Neuronal stem cell (in vitro differentiated cells): ENCODE measurements around the gene MEIS2.

Experiments
- DNase-seq: peaks from one replicate; pipeline ENCODE4 v3.0.0-alpha.2; 2013; ENCODE audit warnings: low spot score
- H2AFZ ChIP-seq: one replicate; pipeline ENCODE4 v1.6.1; 2013; ENCODE audit warnings: mild to moderate bottlenecking, low read length, inconsistent platforms
- H2AK5ac ChIP-seq: 2 replicates; pipeline ENCODE4 v1.6.1; 2013; ENCODE audit warnings: low read depth, mild to moderate bottlenecking, inconsistent platforms, low read length, moderate library complexity, mixed read lengths
- H2BK120ac ChIP-seq: 2 replicates; pipeline ENCODE4 v1.6.1; 2013; ENCODE audit warnings: low read depth, mild to moderate bottlenecking, inconsistent platforms, low read length, moderate library complexity, mixed read lengths
- H2BK12ac ChIP-seq: one replicate; pipeline ENCODE4 v1.6.1; 2013; ENCODE audit warnings: low read length, inconsistent platforms
- H2BK15ac ChIP-seq: 2 replicates; pipeline ENCODE4 v1.6.1; 2013; ENCODE audit warnings: mild to moderate bottlenecking, low read length, inconsistent platforms, mixed read lengths
- H2BK5ac ChIP-seq: one replicate; pipeline ENCODE4 v1.6.1; 2013; ENCODE audit warnings: inconsistent platforms, mild to moderate bottlenecking, low read length, moderate library complexity
- H3K14ac ChIP-seq: one replicate; pipeline ENCODE4 v1.6.1; 2013; ENCODE audit warnings: low read length, inconsistent platforms
- H3K18ac ChIP-seq: 2 replicates; pipeline ENCODE4 v1.6.1; 2013; ENCODE audit warnings: low read length, inconsistent platforms
- H3K23ac ChIP-seq: 2 replicates; pipeline ENCODE4 v1.6.1; 2013; ENCODE audit warnings: low read depth, mild to moderate bottlenecking, mixed read lengths, low read length, inconsistent platforms; ENCODE audit not compliant: poor library complexity
- H3K27ac ChIP-seq: replicated peaks from 3 replicates; pipeline ENCODE4 v1.5.1; 2013; ENCODE audit warnings: low read length, inconsistent platforms
- H3K27me3 ChIP-seq, 3 experiments: 2 replicates each; pipeline ENCODE4 v1.6.1; 2013; ENCODE audit warnings: low read length in 3 of 3, mild to moderate bottlenecking in 2 of 3, inconsistent platforms in 1 of 3, low read depth in 1 of 3, mixed read lengths in 1 of 3, moderate library complexity in 1 of 3; ENCODE audit not compliant: control insufficient read depth in 3 of 3, insufficient read depth in 3 of 3
- H3K36me3 ChIP-seq, 2 donors: replicated peaks in 1 of 2; 2 replicates each; pipeline ENCODE4 v1.6.1; 2013; ENCODE audit warnings: low read length in 2 of 2; ENCODE audit not compliant: control insufficient read depth in 2 of 2, insufficient read depth in 2 of 2
- H3K4ac ChIP-seq: 2 replicates; pipeline ENCODE4 v1.6.1; 2013; ENCODE audit warnings: inconsistent platforms, mild to moderate bottlenecking, low read length, moderate library complexity
- H3K4me1 ChIP-seq, 2 donors: 1 replicate in 1 of 2; 2 replicates in 1 of 2; pipeline ENCODE4 v1.6.1; 2013; ENCODE audit warnings: low read length in 2 of 2, low read depth in 1 of 2; ENCODE audit not compliant: control insufficient read depth in 2 of 2, insufficient read depth in 1 of 2
- H3K4me2 ChIP-seq: one replicate; pipeline ENCODE4 v1.6.1; 2013; ENCODE audit warnings: mild to moderate bottlenecking, low read length, inconsistent platforms; ENCODE audit not compliant: insufficient read depth, poor library complexity, severe bottlenecking
- H3K4me3 ChIP-seq, 2 donors: 2 replicates each; pipeline ENCODE4 v1.5.1; 2013; ENCODE audit warnings: low read length in 2 of 2, mild to moderate bottlenecking in 2 of 2, inconsistent platforms in 1 of 2, moderate library complexity in 1 of 2
- H3K79me1 ChIP-seq: one replicate; pipeline ENCODE4 v1.6.1; 2013; ENCODE audit warnings: low read depth, mild to moderate bottlenecking, inconsistent platforms, low read length, moderate library complexity
- H3K9ac ChIP-seq: one replicate; pipeline ENCODE4 v1.6.1; 2013; ENCODE audit warnings: mild to moderate bottlenecking, low read depth, low read length, inconsistent platforms; ENCODE audit not compliant: poor library complexity
- H3K9me3 ChIP-seq, 2 donors: replicated peaks in 1 of 2; 2 replicates each; pipeline versions ENCODE3 to v1.6.1; 2013; ENCODE audit warnings: low read length in 2 of 2, mild to moderate bottlenecking in 2 of 2, inconsistent platforms in 1 of 2, low read depth in 1 of 2, mixed read lengths in 1 of 2, moderate library complexity in 1 of 2; ENCODE audit not compliant: control insufficient read depth in 2 of 2, insufficient read depth in 1 of 2
- H4K8ac ChIP-seq: one replicate; pipeline ENCODE4 v1.6.1; 2013; ENCODE audit warnings: low read depth, mild to moderate bottlenecking, inconsistent platforms, low read length, moderate library complexity
- H4K91ac ChIP-seq: one replicate; pipeline ENCODE4 v1.6.1; 2013; ENCODE audit warnings: low read length, low read depth, mild to moderate bottlenecking, inconsistent platforms; ENCODE audit not compliant: poor library complexity
- WGBS, 2 donors: extraction: QIAGEN DNeasy Blood & Tissue Kit; methylation state at CpG; one replicate each; pipeline ENCODE4 v1.1.7; 2013; ENCODE audit warnings: missing lambda C conversion rate in 2 of 2, mixed read lengths in 1 of 2; ENCODE audit not compliant: insufficient read length in 2 of 2, insufficient replicate concordance in 1 of 2; ENCODE audit errors: extremely low coverage in 2 of 2; 5-methylcytosine and 5-hydroxymethylcytosine counted together

Gene MEIS2

DNA sequence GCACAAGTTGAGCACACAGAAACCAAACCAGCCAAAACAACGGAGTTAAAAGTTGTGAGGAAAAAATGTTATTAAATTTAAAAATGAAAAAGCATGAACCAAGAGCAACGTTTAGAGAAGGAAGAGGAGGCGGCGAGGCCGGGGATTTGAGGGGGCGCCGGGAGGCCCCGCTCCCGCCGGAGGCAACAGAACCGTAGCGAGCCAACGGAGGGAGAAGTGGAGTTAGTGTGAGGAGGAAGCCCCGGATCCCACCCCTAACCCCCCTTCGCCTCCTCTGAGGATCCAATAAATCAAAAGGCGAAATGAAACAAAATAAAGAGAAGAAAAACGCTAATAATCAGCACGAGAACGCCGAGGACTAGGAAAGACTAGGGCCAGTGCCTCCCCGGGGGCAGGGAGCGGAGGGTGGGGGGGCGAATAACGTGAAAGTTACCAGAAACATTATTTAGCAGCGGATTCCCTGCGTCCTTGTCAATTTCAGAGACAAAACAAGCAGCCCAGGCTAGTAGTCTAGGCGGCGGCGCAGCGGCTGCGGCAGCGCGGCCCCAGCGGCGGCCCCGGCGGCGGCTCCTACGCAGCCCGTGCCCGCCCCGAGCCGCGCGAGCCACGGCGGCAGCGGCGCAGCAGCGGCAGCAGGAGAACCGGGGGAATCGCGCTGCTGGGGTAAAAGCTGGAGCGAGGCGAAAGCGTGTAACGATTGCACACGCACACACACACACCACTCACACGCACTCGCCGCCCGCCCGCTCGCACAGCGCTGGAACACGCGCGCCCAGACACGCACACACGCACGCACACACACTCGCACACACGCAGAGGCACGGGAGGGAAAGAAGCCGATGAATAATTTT, 1.7 kb downstream of the MEIS2 start:
- Histone ChIP-seq H3K4me1 (peaks cover 2 to 14% of the 10 kb centered on the region in 2 donors), H3K79me1 (peaks cover 8% of the 10 kb centered on the region), H3K36me3 (peaks cover 5 to 23% of the 10 kb centered on the region in 2 donors), H3K27ac (peak overlapping the region; percentile 82), H3K4me3 (peak overlapping the region; percentile 93 to 99), H4K91ac (peak overlapping the region; percentile 23), H2BK12ac (peak overlapping the region; percentile 89), H3K14ac (no peak overlapping the region), H4K8ac (no peak overlapping the region), H3K18ac (peak overlapping the region; percentile 100), H2BK15ac (peak overlapping the region; percentile 87), H3K4ac (no peak overlapping the region), H3K9me3 (no peaks in the 10 kb centered on the region), H3K27me3 (peaks cover 0 to 2% (median 0%) of the 10 kb centered on the region in 3 experiments), H3K23ac (peak overlapping the region; percentile 95), H3K9ac (peak overlapping the region; percentile 99), H2AFZ (peak overlapping the region; percentile 95), H2AK5ac (peak overlapping the region; percentile 85), H3K4me2 (peak overlapping the region; percentile 66), H2BK5ac (peak overlapping the region; percentile 95), H2BK120ac (peak overlapping the region; percentile 82)
- WGBS, 2 donors = no CpG with 5 or more reads among the region's 75 CpGs
- DNase-seq = peak; percentile 31

DNA sequence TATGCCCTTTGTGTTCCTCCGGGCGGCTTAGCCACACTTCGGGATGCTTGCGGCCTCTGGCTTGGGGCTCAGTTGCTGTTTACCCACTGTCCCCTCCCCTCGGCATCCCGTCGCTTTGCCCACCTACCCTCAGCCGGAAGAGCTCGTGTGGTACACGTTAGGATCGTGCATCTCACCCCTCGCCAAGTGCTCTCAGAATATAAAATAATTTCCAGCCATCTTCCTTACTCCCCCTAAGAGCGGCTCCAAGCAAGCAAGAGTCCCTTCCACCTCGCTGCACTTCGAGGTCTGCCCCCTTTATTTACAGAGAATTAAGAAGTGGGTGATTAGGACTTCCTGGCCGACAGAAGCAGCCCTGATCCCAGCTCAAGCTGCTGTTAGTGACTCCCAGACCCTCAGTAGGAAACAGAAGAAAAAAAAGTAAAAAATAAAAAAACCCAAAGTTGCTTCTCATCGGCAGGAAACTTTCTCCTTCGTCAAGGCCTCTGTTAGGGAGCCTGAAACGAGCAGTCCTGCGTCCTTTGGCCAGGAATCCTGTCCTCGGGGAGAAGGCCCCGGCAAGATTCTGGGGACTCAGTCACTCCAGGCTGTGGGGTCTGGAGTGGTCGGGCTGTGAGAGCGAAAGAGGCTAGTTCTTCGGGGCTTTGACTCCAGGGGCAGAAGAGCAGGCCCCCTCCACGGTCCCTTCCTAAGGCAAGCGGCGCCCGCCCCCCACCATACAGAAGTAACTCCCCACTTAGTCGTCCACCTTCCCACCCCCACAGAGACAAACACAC, 3.0 kb downstream of the MEIS2 start:
- Histone ChIP-seq H3K36me3 (peaks cover 7 to 37% of the 10 kb centered on the region in 2 donors), H2BK15ac (peak overlapping the region; percentile 70), H4K91ac (no peak overlapping the region), H3K27ac (peak overlapping the region; percentile 70), H2BK5ac (peak overlapping the region; percentile 78), H3K4ac (peak overlapping the region; percentile 69), H3K4me2 (peak overlapping the region; percentile 66), H4K8ac (no peak overlapping the region), H3K18ac (peak overlapping the region; percentile 99), H3K9me3 (no peaks in the 10 kb centered on the region), H3K79me1 (peaks cover 8% of the 10 kb centered on the region), H3K4me3 (peak overlapping the region; percentile 93 to 99), H2AFZ (peak overlapping the region; percentile 95), H3K27me3 (no peaks in the 10 kb centered on the region), H3K4me1 (peaks cover 2 to 17% of the 10 kb centered on the region in 2 donors), H3K14ac (peak overlapping the region; percentile 60), H2BK12ac (peak overlapping the region; percentile 46), H2BK120ac (no peak overlapping the region), H2AK5ac (peak overlapping the region; percentile 96), H3K9ac (peak overlapping the region; percentile 93), H3K23ac (peak overlapping the region; percentile 92)
- WGBS, 2 donors = no CpG with 5 or more reads among the region's 30 CpGs
- DNase-seq = peak; percentile 53

DNA sequence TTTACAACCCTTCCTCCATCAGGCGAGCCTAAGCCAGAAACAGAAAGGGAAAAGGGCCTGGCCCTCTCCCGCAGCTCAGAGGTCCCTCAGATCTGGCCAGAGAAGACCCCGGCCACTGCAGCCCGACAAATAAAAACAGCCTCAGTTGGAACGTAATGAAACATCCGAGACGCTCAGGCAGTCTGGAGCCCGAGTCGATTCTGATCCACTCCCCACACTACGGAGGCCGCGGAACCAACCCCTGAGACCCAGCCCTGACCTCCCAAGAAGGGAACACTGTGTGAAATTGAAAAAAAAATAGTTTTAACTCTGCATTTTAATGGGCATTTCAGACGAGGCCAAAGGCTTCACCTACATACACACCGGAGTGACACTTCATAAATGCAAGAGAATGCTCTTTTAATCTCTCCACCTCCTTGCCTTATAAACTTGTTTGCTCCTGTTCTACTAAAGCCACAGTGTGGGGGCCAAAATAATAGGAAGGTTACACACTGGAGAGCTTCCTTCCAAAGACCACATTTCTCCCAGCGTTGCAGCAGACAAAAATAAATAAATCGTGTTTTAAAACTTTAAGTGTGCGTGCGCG, 3.7 kb downstream of the MEIS2 start:
- Histone ChIP-seq H3K27ac (peak overlapping the region; percentile 70), H3K4me2 (peak overlapping the region; percentile 66), H4K8ac (peak overlapping the region; percentile 67), H2BK5ac (peak overlapping the region; percentile 78), H3K36me3 (peaks cover 7 to 44% of the 10 kb centered on the region in 2 donors), H3K14ac (no peak overlapping the region), H3K9ac (peak overlapping the region; percentile 80), H3K79me1 (peaks cover 8% of the 10 kb centered on the region), H2BK120ac (no peak overlapping the region), H3K18ac (peak overlapping the region; percentile 82), H2BK12ac (no peak overlapping the region), H3K4ac (no peak overlapping the region), H2AFZ (peak overlapping the region; percentile 95), H3K9me3 (no peaks in the 10 kb centered on the region), H3K4me3 (peak overlapping the region; percentile 93 to 99), H2BK15ac (peak overlapping the region; percentile 13), H3K27me3 (no peaks in the 10 kb centered on the region), H3K23ac (no peak overlapping the region), H2AK5ac (no peak overlapping the region), H4K91ac (no peak overlapping the region), H3K4me1 (peaks cover 2 to 17% of the 10 kb centered on the region in 2 donors)
- DNase-seq = peak; percentile 14
- no CpG with 5 or more reads among the region's 19 CpGs for WGBS, 2 donors
